Thoracic aorta (tissue), 2 donors: ENCODE measurements around the gene PYGM. TPM values are rescaled to one million over a fixed set of nuclear protein-coding genes. Genes with fewer than 3 reads are reported as not detected.

Experiments used
- ATAC-seq: fragments of 150-250 bp; one replicate; pipeline ENCODE4 v1.8.0; 2017; ENCODE audit warnings: low read depth; ENCODE audit not compliant: insufficient number of reproducible peaks, low FRiP score
- DNase-seq: peaks from one replicate; pipeline ENCODE4 v3.0.0-alpha.2; 2020; ENCODE audit warnings: low spot score
- H3K27ac ChIP-seq, 2 donors: fragments of 200-600 bp; sonication (generic); 1 replicate in 1 of 2; 2 replicates in 1 of 2; pipeline ENCODE4 v1.5.1; 2016; ENCODE audit warnings: mild to moderate bottlenecking in 2 of 2, moderate library complexity in 2 of 2
- H3K27me3 ChIP-seq: fragments of 200-600 bp; sonication (generic); replicated peaks from 2 replicates; pipeline ENCODE4 v1.6.0; 2016; ENCODE audit warnings: mild to moderate bottlenecking; ENCODE audit not compliant: insufficient read depth
- H3K36me3 ChIP-seq: fragments of 200-600 bp; sonication (generic); one replicate; pipeline ENCODE4 v1.5.1; 2016
- H3K4me1 ChIP-seq, 2 donors: fragments of 200-600 bp; sonication (generic); 1 replicate in 1 of 2; 2 replicates in 1 of 2; pipeline versions ENCODE4 v1.5.1 to v1.6.0; 2016; ENCODE audit warnings: low read depth in 2 of 2, mild to moderate bottlenecking in 1 of 2; ENCODE audit not compliant: control insufficient read depth in 1 of 2
- H3K4me3 ChIP-seq: fragments of 200-600 bp; sonication (generic); 2 replicates; pipeline ENCODE4 v1.5.1; 2016; ENCODE audit warnings: mild to moderate bottlenecking
- H3K9me3 ChIP-seq: fragments of 200-600 bp; sonication (generic); 2 replicates; pipeline ENCODE4 v1.5.1; 2016
- CTCF ChIP-seq: fragments of 200-600 bp; sonication (generic); IDR thresholded peaks from one replicate; pipeline ENCODE4 v1.5.1; 2019; ENCODE audit warnings: antibody characterized with exemption
- total RNA-seq, 2 donors: library from RNA; depleted of rRNA; stranded (reverse); fragments of >200 nt; gene quantifications; one replicate each; pipeline versions ENCODE4 v1.1.0 to v1.2.3, GENCODE V29; 2016

PYGM gene
- total RNA-seq, 2 donors from 2014 or later = 12.2 to 13.4 TPM

GRCh38 chr11:64742087-64742888 lies 17.5 kb downstream of the PYGM start:
- Histone ChIP-seq H3K4me1 (peaks cover 3 to 23% of the 10 kb centered on the region in 2 donors), H3K27me3 (no peaks in the 10 kb centered on the region), H3K4me3 (peak overlapping the region; percentile 79), H3K27ac (peak overlapping the region; percentile 88 to 94), H3K9me3 (no peaks in the 10 kb centered on the region), H3K36me3 (no peaks in the 10 kb centered on the region)
- TF ChIP-seq CTCF = no peak
- no peak for DNase-seq
- no peak for ATAC-seq

- DNase-seq = no peak
- peaks cover 3 to 23% of the 10 kb centered on the region in 2 donors for H3K4me1 ChIP-seq
- H3K27ac ChIP-seq = peak overlapping the region in 1 of 2 donors; percentile 94
- no peaks in the 10 kb centered on the region for H3K9me3 ChIP-seq
- H3K4me3 ChIP-seq = peak overlapping the region; percentile 79
- H3K36me3 ChIP-seq = peaks cover 3% of the 10 kb centered on the region
- H3K27me3 ChIP-seq = no peaks in the 10 kb centered on the region
- ATAC-seq = no peak
- TF ChIP-seq CTCF = no peak
These were observed 18.2 kb downstream of the PYGM start for GRCh38 chr11:64741375-64742086.

- no peaks in the 10 kb centered on the region for H3K9me3 ChIP-seq
- peaks cover 19% of the 10 kb centered on the region for H3K36me3 ChIP-seq
These were observed 19.9 kb downstream of the PYGM start for GRCh38 chr11:64739871-64740270.

GRCh38 chr11:64736654-64737053 lies 23.1 kb downstream of the PYGM start:
- Histone ChIP-seq H3K27ac (no peak overlapping the region), H3K27me3 (no peaks in the 10 kb centered on the region), H3K4me3 (no peak overlapping the region), H3K4me1 (peaks cover 0 to 1% of the 10 kb centered on the region in 2 donors), H3K36me3 (peaks cover 32% of the 10 kb centered on the region), H3K9me3 (no peaks in the 10 kb centered on the region)
- no peak for ATAC-seq
- no peak for TF ChIP-seq CTCF
- no peak for DNase-seq

More at GRCh38 chr11:64739871-64740270, 19.9 kb downstream of the PYGM start:
- Histone ChIP-seq H3K4me1 (peaks cover 3 to 19% of the 10 kb centered on the region in 2 donors), H3K27me3 (no peaks in the 10 kb centered on the region), H3K4me3 (no peak overlapping the region), H3K27ac (no peak overlapping the region)
- ATAC-seq (no peak), DNase-seq (no peak)
- no peak for TF ChIP-seq CTCF

- Histone ChIP-seq H3K36me3 (peaks cover 35% of the 10 kb centered on the region), H3K9me3 (no peaks in the 10 kb centered on the region), H3K27ac (no peak overlapping the region), H3K4me3 (no peak overlapping the region), H3K4me1 (no peaks in the 10 kb centered on the region), H3K27me3 (no peaks in the 10 kb centered on the region)
- no peak for ATAC-seq
- TF ChIP-seq CTCF = no peak
- no peak for DNase-seq
These were observed 24.0 kb downstream of the PYGM start for GRCh38 chr11:64735725-64736259.
